GM18868 (cell line): ENCODE results near the gene PDE5A.
"Not testable (repeated sequence)": the region's sequence is repeated elsewhere in the genome, so short reads cannot be mapped to it uniquely, and the experiment has no call there.

Source experiments
- ATAC-seq: cut with Tn5 transposase; IDR thresholded peaks from one replicate; pipeline ENCODE4 v1.9.1; 2021; ENCODE audit warnings: mild to moderate bottlenecking, moderate library complexity; ENCODE audit not compliant: unreplicated experiment

The PDE5A gene

GRCh38 chr4:119478446-119479179 lies 150.0 kb downstream of the PDE5A start:
- no peak for ATAC-seq

GRCh38 chr4:119477412-119478053 lies 151.1 kb downstream of the PDE5A start:
- peak; percentile 75 for ATAC-seq

- ATAC-seq: peak; percentile 59
These were observed 157.3 kb downstream of the PDE5A start for GRCh38 chr4:119471259-119471658.

- ATAC-seq: peak; percentile 40
These were observed 157.9 kb downstream of the PDE5A start for GRCh38 chr4:119470737-119471063.

- peak; percentile 80 for ATAC-seq
These were observed 158.4 kb downstream of the PDE5A start for GRCh38 chr4:119470021-119470736.

GRCh38 chr4:119469039-119469438 lies 159.6 kb downstream of the PDE5A start:
- ATAC-seq: not testable (repeated sequence)

- ATAC-seq: peak; percentile 74
These were observed 165.9 kb downstream of the PDE5A start for GRCh38 chr4:119462733-119463132.

GRCh38 chr4:119455734-119456133 lies 172.9 kb downstream of the PDE5A start:
- ATAC-seq: not testable (repeated sequence)

- peak; percentile 100 for ATAC-seq
These were observed 173.9 kb downstream of the PDE5A start for GRCh38 chr4:119454491-119455270.

- ATAC-seq: peak; percentile 9
These were observed 174.5 kb downstream of the PDE5A start for GRCh38 chr4:119454151-119454490.

GRCh38 chr4:119453286-119453685 lies 175.3 kb downstream of the PDE5A start:
- ATAC-seq: not testable (repeated sequence)

- not testable (repeated sequence) for ATAC-seq
These were observed 178.8 kb downstream of the PDE5A start for GRCh38 chr4:119449851-119450250.
